ENCODE measurements around the gene CELSR1.
A peak's percentile ranks its signal among the peaks of the same experiment; 100 is the strongest.
"Not testable (repeated sequence)": the region's sequence is repeated elsewhere in the genome, so short reads cannot be mapped to it uniquely, and the experiment has no call there.

CELSR1 gene

DNA sequence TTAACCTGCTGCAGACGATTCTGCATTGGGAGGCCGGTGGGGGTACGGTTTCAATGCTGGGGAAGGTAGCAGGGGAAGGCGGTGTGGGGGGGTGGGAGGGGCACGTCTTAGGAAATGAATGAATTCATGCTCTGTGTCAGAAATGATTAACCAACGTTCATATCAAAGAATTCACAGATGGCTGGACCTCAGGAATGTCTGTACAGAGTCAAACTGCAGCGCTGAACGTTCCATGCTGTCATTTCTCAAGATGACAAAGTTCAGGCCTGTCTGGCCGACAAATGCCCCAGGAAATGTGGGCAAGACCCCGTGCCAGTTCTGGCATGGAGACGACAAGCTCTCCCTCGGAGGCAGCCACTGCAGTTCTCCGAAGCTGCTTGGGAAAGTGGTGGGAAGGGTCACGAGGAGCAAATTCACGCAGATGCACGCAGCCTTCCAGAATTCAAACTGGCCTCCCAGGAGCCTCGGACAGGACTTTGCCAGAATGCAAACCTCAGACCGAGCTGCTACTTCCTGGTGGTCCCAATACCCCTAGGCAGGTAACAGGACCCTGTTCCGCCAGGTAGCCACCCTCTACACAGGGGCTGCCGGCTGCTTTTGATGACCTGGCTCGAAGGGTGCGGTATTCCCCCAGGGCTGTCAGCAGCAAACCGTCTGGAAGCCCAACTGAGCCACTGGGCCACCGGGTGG, 120.4 kb downstream of the CELSR1 start:
- no peak for DNase-seq (ENCODE audit: low spot score)

- no peak for DNase-seq (ENCODE audit: low spot score)
Observed at GRCh38 chr22:46416520-46416871, 120.9 kb downstream of the CELSR1 start.

GRCh38 chr22:46415776-46416519, 121.5 kb downstream of the CELSR1 start:
- no peak for DNase-seq (ENCODE audit: low spot score)

DNA sequence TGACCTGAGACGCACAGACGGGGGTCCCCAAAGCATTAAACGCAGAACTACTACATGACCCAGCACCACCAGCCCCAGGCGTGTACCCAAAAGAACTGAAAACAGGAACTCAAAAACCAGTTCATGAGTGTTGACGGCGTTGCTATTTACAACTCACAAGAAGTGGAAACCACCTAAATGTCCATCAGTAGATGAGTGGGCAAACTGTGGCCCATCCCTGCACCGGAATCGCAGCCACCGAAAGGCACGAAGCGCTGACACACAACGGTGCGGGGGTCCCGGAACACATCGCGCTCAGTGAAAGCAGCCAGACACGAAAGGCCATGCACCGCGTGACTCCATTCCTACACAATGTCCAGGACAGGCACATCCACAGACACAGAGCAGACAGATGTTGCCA, 122.7 kb downstream of the CELSR1 start:
- no peak for DNase-seq (ENCODE audit: low spot score)

DNA sequence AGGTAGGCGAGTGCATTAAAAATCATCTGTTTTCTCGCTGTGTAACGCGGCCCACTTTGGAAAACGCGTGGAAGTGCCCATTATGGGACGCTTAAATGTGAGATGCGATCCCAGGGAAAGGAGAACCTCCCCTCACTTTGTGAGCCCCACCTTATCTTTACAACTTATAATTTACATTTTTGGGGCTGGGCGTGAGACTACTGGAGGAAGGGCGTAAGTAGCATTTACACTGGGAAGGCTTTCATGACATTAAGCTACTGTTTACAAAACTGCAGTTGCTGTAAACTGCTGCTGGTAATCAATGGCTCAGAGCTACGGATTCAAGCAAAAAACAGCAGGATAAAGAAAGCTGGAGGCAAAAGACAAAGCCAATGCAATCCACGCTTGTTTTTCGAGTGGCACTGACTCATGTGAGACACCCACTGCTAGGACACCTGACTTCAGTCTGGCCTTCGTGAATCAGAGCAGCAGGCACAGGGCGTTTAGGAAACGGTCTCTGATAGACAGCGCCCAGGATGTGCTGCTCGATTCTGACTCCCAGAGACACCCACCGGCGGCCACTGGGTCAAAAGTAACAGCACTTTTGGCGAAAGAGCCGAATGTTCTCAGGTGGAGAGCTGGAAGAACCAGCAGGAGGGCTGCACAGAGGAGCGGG, 123.6 kb downstream of the CELSR1 start:
- no peak for DNase-seq (ENCODE audit: low spot score)

DNA sequence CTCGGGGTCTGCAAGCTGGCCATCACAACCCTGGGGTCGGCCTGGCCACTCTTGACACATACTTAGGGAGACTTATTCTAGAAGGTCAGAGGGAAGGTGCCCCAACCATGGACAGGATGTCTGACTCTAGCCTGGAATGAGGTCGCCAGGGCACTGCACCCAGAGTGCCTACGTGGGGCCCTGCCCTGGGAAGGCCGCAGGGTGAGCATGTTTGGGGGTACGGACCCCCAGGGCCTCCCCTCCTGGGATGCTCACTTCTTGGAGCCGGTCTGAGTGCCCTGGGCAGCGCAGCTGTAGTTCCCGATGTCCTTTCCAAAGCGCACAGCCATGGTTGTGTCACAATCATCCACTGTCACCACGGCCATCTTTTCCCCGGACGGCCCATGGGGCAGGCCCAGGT, 126.1 kb downstream of the CELSR1 start:
- no peak for DNase-seq (ENCODE audit: low spot score)

- DNase-seq (ENCODE audit: low spot score): no peak
Observed at GRCh38 chr22:46410291-46410808, 127.1 kb downstream of the CELSR1 start.

GRCh38 chr22:46409631-46410210, 127.7 kb downstream of the CELSR1 start:
- DNase-seq (ENCODE audit: low spot score): no peak

DNA sequence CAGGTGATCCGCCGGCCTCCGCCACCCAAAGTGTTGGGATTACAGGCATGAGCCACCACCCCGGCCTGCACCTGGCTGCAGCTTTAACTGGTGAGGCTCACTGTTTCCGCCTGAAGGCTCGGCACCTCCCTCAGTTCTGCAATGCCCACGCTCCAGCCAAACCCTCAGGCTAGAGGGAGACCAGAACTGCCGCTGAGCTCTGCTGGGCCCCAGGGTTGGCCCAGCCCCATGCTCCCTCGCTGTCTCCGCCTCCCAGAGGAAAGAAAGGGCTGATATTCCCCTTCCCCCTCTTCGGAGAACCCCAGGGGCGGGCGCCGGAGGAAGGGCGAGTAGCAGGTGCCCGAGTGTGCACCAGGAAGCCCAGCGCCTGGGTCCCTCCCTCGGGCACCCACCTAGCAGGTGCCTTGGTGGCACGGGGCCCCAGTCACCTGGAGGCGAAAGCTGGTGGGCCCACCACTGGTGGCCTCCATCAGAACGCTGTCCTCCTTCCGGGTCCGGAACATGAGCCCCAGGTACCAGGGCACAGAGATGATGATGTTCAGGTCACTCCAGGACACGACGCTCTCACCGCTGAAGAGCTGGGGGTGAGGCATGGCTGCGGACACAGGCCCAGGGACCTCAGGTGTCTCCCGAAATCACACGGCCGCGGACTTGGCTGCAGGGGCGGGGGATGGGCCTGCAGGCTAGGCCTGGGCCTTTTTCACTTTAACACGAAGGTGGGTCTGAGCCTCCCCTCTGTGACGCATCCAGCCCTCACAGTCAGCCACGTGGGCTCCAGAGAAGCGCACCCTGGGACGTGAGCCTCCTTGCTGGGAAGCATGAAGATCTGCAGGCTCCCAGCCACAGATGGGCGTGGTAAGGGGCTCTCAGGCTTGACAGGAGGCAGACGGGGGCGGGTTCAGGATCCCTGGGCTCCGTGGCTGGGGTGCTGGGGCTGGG, 128.6 kb downstream of the CELSR1 start:
- no peak for DNase-seq (ENCODE audit: low spot score)

- DNase-seq (ENCODE audit: low spot score): no peak
Observed at GRCh38 chr22:46407748-46408147, 129.7 kb downstream of the CELSR1 start.

- DNase-seq (ENCODE audit: low spot score): no peak
Observed at GRCh38 chr22:46406791-46407190, 130.6 kb downstream of the CELSR1 start.

GRCh38 chr22:46406349-46406748, 131.1 kb downstream of the CELSR1 start:
- DNase-seq (ENCODE audit: low spot score): no peak

GRCh38 chr22:46405901-46406300, 131.5 kb downstream of the CELSR1 start:
- no peak for DNase-seq (ENCODE audit: low spot score)

GRCh38 chr22:46403880-46404279, 133.5 kb downstream of the CELSR1 start:
- peak; percentile 8 for DNase-seq (ENCODE audit: low spot score)

- no peak for DNase-seq (ENCODE audit: low spot score)
Observed at GRCh38 chr22:46402505-46402904, 134.9 kb downstream of the CELSR1 start.

GRCh38 chr22:46401370-46401769, 136.1 kb downstream of the CELSR1 start:
- no peak for DNase-seq (ENCODE audit: low spot score)

- no peak for DNase-seq (ENCODE audit: low spot score)
Observed at GRCh38 chr22:46399251-46400024, 138.0 kb downstream of the CELSR1 start.

GRCh38 chr22:46397951-46398350, 139.5 kb downstream of the CELSR1 start:
- DNase-seq (ENCODE audit: low spot score): no peak

GRCh38 chr22:46397514-46397913, 139.9 kb downstream of the CELSR1 start:
- DNase-seq (ENCODE audit: low spot score): no peak

- not testable (repeated sequence) for DNase-seq (ENCODE audit: low spot score)
Observed at GRCh38 chr22:46397049-46397448, 140.4 kb downstream of the CELSR1 start.

DNA sequence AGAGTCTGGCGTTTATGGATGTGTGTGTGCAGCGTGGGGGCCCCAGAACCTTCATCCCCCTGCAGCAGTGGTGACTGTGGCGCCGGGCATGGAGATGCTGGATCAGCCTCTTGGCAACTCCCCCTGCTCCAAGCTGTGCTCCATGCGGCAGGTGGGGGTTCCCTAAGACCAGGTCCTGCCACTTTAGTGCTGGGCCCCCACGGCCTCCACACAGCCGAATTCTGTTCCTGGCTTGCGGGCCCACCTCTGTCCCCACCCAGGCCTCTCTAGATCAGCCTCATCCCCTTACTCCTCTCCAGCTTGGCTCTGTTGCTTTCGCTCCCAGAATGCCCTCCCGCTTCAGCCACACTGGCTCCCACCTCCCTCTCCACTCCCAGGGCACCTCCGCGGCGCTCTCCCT, 142.3 kb downstream of the CELSR1 start:
- no peak for DNase-seq (ENCODE audit: low spot score)
